GM23338 (cell line): ENCODE results near the gene BAG2. TPM values are rescaled to one million over a fixed set of nuclear protein-coding genes. Genes with fewer than 3 reads are reported as not detected.

Experiments
- ATAC-seq: fragments of 200-7000 bp; cut with Tn5 transposase; 3 replicates; pipeline ENCODE4 v1.9.1; 2020
- DNase-seq: peaks from one replicate; pipeline ENCODE4 v3.0.0-alpha.2; 2015; ENCODE audit warnings: low spot score
- H2AFZ ChIP-seq: fragments of 200-600 bp; sonication (generic); 2 replicates; pipeline ENCODE4 v1.8.0; 2016; ENCODE audit warnings: antibody characterized with exemption, mild to moderate bottlenecking, moderate library complexity
- H3F3A ChIP-seq: fragments of 200-600 bp; sonication (generic); replicated peaks from 2 replicates; pipeline ENCODE4 v1.8.0; 2017; ENCODE audit warnings: antibody characterized with exemption, mixed run types, low read depth
- H3K27ac ChIP-seq: fragments of 200-600 bp; sonication (generic); 2 replicates; pipeline ENCODE4 v1.6.1; 2016; ENCODE audit warnings: low read depth
- H3K27me3 ChIP-seq: fragments of 200-600 bp; sonication (generic); 2 replicates; pipeline ENCODE4 v1.8.0; 2016; ENCODE audit warnings: mild to moderate bottlenecking, mixed run types, moderate library complexity; ENCODE audit not compliant: insufficient read depth
- H3K36me3 ChIP-seq: fragments of 200-600 bp; sonication (generic); 2 replicates; pipeline ENCODE4 v1.8.0; 2016; ENCODE audit warnings: mild to moderate bottlenecking; ENCODE audit not compliant: insufficient read depth
- H3K4me1 ChIP-seq: fragments of 200-600 bp; sonication (generic); 2 replicates; pipeline ENCODE4 v1.8.0; 2016; ENCODE audit warnings: mild to moderate bottlenecking, moderate library complexity; ENCODE audit not compliant: insufficient read depth
- H3K4me2 ChIP-seq: fragments of 200-600 bp; sonication (generic); 2 replicates; pipeline ENCODE4 v1.7.1; 2017; ENCODE audit warnings: mixed run types
- H3K4me3 ChIP-seq: fragments of 200-600 bp; sonication (generic); 2 replicates; pipeline ENCODE4 v1.6.1; 2016; ENCODE audit warnings: mixed run types
- H3K79me2 ChIP-seq: fragments of 200-600 bp; sonication (generic); replicated peaks from 2 replicates; pipeline ENCODE4 v1.8.0; 2017; ENCODE audit warnings: mild to moderate bottlenecking; ENCODE audit not compliant: insufficient read depth
- H3K9me2 ChIP-seq: fragments of 200-600 bp; sonication (generic); 2 replicates; pipeline ENCODE4 v1.8.0; 2017; ENCODE audit not compliant: insufficient read depth
- H4K20me1 ChIP-seq: fragments of 200-600 bp; sonication (generic); replicated peaks from 2 replicates; pipeline ENCODE4 v1.8.0; 2017; ENCODE audit warnings: mild to moderate bottlenecking; ENCODE audit not compliant: insufficient read depth
- H3K27ac Mint-ChIP-seq: 2 replicates; pipeline ENCODE4 v1.8.0; 2020; ENCODE audit warnings: inconsistent platforms, mild to moderate bottlenecking, moderate library complexity, mixed read lengths
- H3K27me3 Mint-ChIP-seq: 3 replicates; pipeline ENCODE4 v1.8.0; 2022; ENCODE audit warnings: low read depth, mild to moderate bottlenecking, moderate library complexity, mixed read lengths, inconsistent platforms; ENCODE audit not compliant: insufficient read depth, poor library complexity
- H3K36me3 Mint-ChIP-seq: 3 replicates; pipeline ENCODE4 v1.8.0; 2021; ENCODE audit warnings: low read depth, mild to moderate bottlenecking, inconsistent platforms, moderate library complexity, mixed read lengths
- H3K4me1 Mint-ChIP-seq: 3 replicates; pipeline ENCODE4 v1.8.0; 2020; ENCODE audit warnings: mild to moderate bottlenecking, inconsistent platforms, mixed read lengths
- H3K4me3 Mint-ChIP-seq: 3 replicates; pipeline ENCODE4 v1.8.0; 2021; ENCODE audit warnings: moderate library complexity, mild to moderate bottlenecking, inconsistent platforms, mixed read lengths
- H3K9me3 Mint-ChIP-seq: 3 replicates; pipeline ENCODE4 v1.8.0; 2020; ENCODE audit warnings: moderate library complexity, mild to moderate bottlenecking, inconsistent platforms, mixed read lengths
- CREB1 ChIP-seq: fragments of 250-450 bp; sonication (Bioruptor Pico); IDR thresholded peaks from 2 replicates; pipeline ENCODE4 v1.5.0; 2020; ENCODE audit warnings: low read depth, mild to moderate bottlenecking, moderate library complexity
- ETS1 ChIP-seq: IDR thresholded peaks from 2 replicates; pipeline ENCODE4 v1.6.1; 2016; ENCODE audit warnings: antibody characterized with exemption
- EZH2phosphoT487 ChIP-seq: fragments of 200-600 bp; sonication (generic); IDR thresholded peaks from one replicate; pipeline ENCODE4 v1.8.1; 2018; ENCODE audit warnings: antibody characterized with exemption; ENCODE audit not compliant: unreplicated experiment
- NANOG ChIP-seq: IDR thresholded peaks from 2 replicates; pipeline ENCODE4 v1.6.1; 2016; ENCODE audit warnings: antibody characterized with exemption, borderline replicate concordance
- POLR2AphosphoS5 ChIP-seq: IDR thresholded peaks from 2 replicates; pipeline ENCODE4 v1.6.1; 2016; ENCODE audit warnings: antibody characterized with exemption, low read depth
- STAT1 ChIP-seq: IDR thresholded peaks from one replicate; pipeline ENCODE4 v1.6.1; 2016; ENCODE audit warnings: antibody characterized with exemption; ENCODE audit not compliant: unreplicated experiment
- ZNF114 ChIP-seq: fragments of 250-450 bp; sonication (Bioruptor Pico); IDR thresholded peaks from 2 replicates; pipeline ENCODE4 v1.5.0; 2020; ENCODE audit warnings: mild to moderate bottlenecking, moderate library complexity
- ZNF331 ChIP-seq: fragments of 250-450 bp; sonication (Bioruptor Pico); IDR thresholded peaks from 2 replicates; pipeline ENCODE4 v1.5.0; 2020; ENCODE audit warnings: low read depth, mild to moderate bottlenecking, moderate library complexity
- ZNF462 ChIP-seq: fragments of 250-450 bp; sonication (Bioruptor Pico); IDR thresholded peaks from 2 replicates; pipeline ENCODE4 v1.5.0; 2020; ENCODE audit warnings: mild to moderate bottlenecking, moderate library complexity
- polyA plus RNA-seq: library from polyadenylated mRNA; unstranded; fragments of >200 nt; fragmentation: Nextera tagmentation; extraction: Ambion mirVana; gene quantifications from 2 replicates; pipeline ENCODE4 v1.2.1, GENCODE V29; 2016
- total RNA-seq: library from RNA; depleted of rRNA; stranded (reverse); fragments of >200 nt; shearing (Covaris generic); gene quantifications from 2 replicates; pipeline ENCODE4 v1.2.3, GENCODE V29; 2014
- TF ChIP-seq, protein P1 (sequence below): IDR thresholded peaks from one replicate; pipeline ENCODE4 v1.6.1; 2018; ENCODE audit warnings: antibody characterized with exemption; ENCODE audit not compliant: unreplicated experiment
- TF ChIP-seq, protein P2 (sequence below), 2 experiments: fragments of 200-600 bp in 1 of 2; sonication (generic) in 1 of 2; conservative IDR thresholded peaks; 2 replicates each; pipeline versions ENCODE4 v1.5.1 to v1.6.1; 2016 to 2017; ENCODE audit warnings: antibody characterized with exemption in 2 of 2, low read depth in 2 of 2, mild to moderate bottlenecking in 2 of 2, moderate library complexity in 1 of 2

BAG2 gene
- total and polyA plus RNA-seq, 2 experiments from 2014 or later: 8.5 to 9.5 TPM

DNA sequence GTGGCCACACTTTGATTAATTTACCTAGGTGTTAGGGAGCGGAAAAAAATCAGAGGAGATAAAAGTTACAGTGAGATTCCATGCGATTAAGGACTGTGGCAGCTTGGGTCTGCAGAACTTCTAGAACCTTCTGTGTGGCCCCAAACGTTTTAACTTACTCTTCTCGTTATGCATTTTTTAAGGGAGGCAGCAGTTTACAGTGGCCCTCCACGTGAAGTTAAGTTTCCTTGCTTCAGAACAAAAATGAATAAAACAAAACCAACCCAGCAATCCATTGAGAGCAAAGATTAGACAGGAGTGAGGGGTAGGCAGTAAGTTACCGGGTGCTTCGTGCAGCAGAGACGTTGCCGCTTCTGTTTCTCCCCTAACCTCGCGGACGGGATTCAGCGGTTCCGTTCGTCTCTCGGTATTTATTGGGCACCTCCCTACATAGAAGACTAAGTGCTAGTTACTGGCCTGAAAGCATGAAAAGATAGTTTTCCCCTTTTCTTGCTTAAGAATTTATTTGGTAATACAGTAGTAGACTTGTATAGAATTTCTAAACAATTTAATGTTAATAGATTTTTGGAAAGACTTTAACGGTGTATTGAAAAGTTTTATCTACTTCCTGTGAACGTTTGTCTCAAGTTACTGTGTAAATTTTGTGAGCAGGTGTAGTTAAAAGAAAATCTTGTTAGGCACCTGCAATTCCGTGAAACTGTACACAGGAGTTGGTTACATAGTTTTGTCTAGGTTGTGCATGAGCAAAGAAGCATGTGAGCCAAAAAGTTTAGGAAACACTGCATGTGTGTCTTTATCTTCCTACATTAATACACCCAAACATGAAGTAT, 1.1 kb downstream of the BAG2 start:
- Histone ChIP-seq H3K4me2 (peak overlapping the region; percentile 80), H3K36me3 (peaks cover 5% of the 10 kb centered on the region; the same call in 1 of the 2 replicates), H3K79me2 (peaks cover 44% of the 10 kb centered on the region), H3K4me3 (peak overlapping the region; percentile 75), H3K9me2 (no peaks in the 10 kb centered on the region), H3K27ac (no peak overlapping the region), H4K20me1 (no peaks in the 10 kb centered on the region), H2AFZ (peak overlapping the region; percentile 91), H3K27me3 (peaks cover 12% of the 10 kb centered on the region), H3K4me1 (peaks cover 23% of the 10 kb centered on the region), H3F3A (0 out of 2 replicates have a peak, but pooled peaks cover 3% of the 10 kb centered on the region)
- Mint-ChIP-seq H3K27me3 (peaks cover 8% of the 10 kb centered on the region), H3K4me1 (peaks cover 39% of the 10 kb centered on the region), H3K36me3 (no peaks in the 10 kb centered on the region), H3K4me3 (peak overlapping the region; percentile 94), H3K9me3 (no peaks in the 10 kb centered on the region), H3K27ac (peak overlapping the region; percentile 81; the same call in 1 of the 2 replicates)
- no peak for TF ChIP-seq ETS1
- TF ChIP-seq NANOG: no peak
- TF ChIP-seq CREB1 (CRISPR knock-in tag): no peak
- no peak for TF ChIP-seq POLR2AphosphoS5
- TF ChIP-seq, protein P1, sequence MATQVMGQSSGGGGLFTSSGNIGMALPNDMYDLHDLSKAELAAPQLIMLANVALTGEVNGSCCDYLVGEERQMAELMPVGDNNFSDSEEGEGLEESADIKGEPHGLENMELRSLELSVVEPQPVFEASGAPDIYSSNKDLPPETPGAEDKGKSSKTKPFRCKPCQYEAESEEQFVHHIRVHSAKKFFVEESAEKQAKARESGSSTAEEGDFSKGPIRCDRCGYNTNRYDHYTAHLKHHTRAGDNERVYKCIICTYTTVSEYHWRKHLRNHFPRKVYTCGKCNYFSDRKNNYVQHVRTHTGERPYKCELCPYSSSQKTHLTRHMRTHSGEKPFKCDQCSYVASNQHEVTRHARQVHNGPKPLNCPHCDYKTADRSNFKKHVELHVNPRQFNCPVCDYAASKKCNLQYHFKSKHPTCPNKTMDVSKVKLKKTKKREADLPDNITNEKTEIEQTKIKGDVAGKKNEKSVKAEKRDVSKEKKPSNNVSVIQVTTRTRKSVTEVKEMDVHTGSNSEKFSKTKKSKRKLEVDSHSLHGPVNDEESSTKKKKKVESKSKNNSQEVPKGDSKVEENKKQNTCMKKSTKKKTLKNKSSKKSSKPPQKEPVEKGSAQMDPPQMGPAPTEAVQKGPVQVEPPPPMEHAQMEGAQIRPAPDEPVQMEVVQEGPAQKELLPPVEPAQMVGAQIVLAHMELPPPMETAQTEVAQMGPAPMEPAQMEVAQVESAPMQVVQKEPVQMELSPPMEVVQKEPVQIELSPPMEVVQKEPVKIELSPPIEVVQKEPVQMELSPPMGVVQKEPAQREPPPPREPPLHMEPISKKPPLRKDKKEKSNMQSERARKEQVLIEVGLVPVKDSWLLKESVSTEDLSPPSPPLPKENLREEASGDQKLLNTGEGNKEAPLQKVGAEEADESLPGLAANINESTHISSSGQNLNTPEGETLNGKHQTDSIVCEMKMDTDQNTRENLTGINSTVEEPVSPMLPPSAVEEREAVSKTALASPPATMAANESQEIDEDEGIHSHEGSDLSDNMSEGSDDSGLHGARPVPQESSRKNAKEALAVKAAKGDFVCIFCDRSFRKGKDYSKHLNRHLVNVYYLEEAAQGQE: no peak
- TF ChIP-seq STAT1: no peak
- TF ChIP-seq ZNF331 (CRISPR knock-in tag): no peak
- no peak for TF ChIP-seq ZNF114
- TF ChIP-seq ZNF462: no peak
- TF ChIP-seq, protein P2, sequence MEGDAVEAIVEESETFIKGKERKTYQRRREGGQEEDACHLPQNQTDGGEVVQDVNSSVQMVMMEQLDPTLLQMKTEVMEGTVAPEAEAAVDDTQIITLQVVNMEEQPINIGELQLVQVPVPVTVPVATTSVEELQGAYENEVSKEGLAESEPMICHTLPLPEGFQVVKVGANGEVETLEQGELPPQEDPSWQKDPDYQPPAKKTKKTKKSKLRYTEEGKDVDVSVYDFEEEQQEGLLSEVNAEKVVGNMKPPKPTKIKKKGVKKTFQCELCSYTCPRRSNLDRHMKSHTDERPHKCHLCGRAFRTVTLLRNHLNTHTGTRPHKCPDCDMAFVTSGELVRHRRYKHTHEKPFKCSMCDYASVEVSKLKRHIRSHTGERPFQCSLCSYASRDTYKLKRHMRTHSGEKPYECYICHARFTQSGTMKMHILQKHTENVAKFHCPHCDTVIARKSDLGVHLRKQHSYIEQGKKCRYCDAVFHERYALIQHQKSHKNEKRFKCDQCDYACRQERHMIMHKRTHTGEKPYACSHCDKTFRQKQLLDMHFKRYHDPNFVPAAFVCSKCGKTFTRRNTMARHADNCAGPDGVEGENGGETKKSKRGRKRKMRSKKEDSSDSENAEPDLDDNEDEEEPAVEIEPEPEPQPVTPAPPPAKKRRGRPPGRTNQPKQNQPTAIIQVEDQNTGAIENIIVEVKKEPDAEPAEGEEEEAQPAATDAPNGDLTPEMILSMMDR (conservative IDR thresholded peaks at IDR 0.05; ENCODE audit: low read depth in 2 of 2): no peak
- no peak for TF ChIP-seq EZH2phosphoT487
- ATAC-seq: peak; percentile 23
- peak; percentile 51 for DNase-seq
